HL-60 (cell line): ENCODE measurements around the gene LEMD2.

Experiments used
- DNase-seq, 2 experiments: peaks; one replicate each; pipeline ENCODE4 v3.0.0-alpha.2; 2010 to 2020; ENCODE audit warnings: low read depth in 1 of 2, low spot score in 1 of 2
- H3K27ac ChIP-seq: fragments of 250-450 bp; sonication (Bioruptor Pico); replicated peaks from 2 replicates; pipeline ENCODE4 v1.5.1; 2020; ENCODE audit warnings: mild to moderate bottlenecking, moderate library complexity
- H3K27me3 ChIP-seq: fragments of 250-450 bp; sonication (Bioruptor Pico); 2 replicates; pipeline ENCODE4 v1.5.1; 2021; ENCODE audit warnings: mild to moderate bottlenecking, moderate library complexity; ENCODE audit not compliant: insufficient read depth, poor library complexity, severe bottlenecking
- H3K4me3 ChIP-seq: replicated peaks from 2 replicates; pipeline ENCODE4 v1.5.1; 2011; ENCODE audit warnings: mild to moderate bottlenecking, control low read depth, low read length; ENCODE audit not compliant: insufficient read depth
- GABPA ChIP-seq: IDR thresholded peaks from 2 replicates; pipeline ENCODE4 v1.6.1; 2012; ENCODE audit warnings: low read depth
- POLR2AphosphoS5 ChIP-seq: IDR thresholded peaks from 2 replicates; pipeline ENCODE4 v1.6.1; 2012; ENCODE audit warnings: low read depth
- SPI1 ChIP-seq: IDR thresholded peaks from 2 replicates; pipeline ENCODE4 v1.6.1; 2012; ENCODE audit warnings: low read depth, mild to moderate bottlenecking, borderline replicate concordance
- TF ChIP-seq, protein P1 (sequence below): IDR thresholded peaks from 2 replicates; pipeline ENCODE4 v1.6.1; 2012; ENCODE audit warnings: low read depth; ENCODE audit not compliant: insufficient replicate concordance
- TF ChIP-seq, protein P2 (sequence below): IDR thresholded peaks from one replicate; pipeline ENCODE4 v1.5.1; 2011; ENCODE audit warnings: low read length, control low read depth, inconsistent platforms; ENCODE audit not compliant: insufficient read depth

LEMD2 gene

GRCh38 chr6:33748841-33749240 lies 40.1 kb downstream of the LEMD2 start:
- TF ChIP-seq, protein P1, sequence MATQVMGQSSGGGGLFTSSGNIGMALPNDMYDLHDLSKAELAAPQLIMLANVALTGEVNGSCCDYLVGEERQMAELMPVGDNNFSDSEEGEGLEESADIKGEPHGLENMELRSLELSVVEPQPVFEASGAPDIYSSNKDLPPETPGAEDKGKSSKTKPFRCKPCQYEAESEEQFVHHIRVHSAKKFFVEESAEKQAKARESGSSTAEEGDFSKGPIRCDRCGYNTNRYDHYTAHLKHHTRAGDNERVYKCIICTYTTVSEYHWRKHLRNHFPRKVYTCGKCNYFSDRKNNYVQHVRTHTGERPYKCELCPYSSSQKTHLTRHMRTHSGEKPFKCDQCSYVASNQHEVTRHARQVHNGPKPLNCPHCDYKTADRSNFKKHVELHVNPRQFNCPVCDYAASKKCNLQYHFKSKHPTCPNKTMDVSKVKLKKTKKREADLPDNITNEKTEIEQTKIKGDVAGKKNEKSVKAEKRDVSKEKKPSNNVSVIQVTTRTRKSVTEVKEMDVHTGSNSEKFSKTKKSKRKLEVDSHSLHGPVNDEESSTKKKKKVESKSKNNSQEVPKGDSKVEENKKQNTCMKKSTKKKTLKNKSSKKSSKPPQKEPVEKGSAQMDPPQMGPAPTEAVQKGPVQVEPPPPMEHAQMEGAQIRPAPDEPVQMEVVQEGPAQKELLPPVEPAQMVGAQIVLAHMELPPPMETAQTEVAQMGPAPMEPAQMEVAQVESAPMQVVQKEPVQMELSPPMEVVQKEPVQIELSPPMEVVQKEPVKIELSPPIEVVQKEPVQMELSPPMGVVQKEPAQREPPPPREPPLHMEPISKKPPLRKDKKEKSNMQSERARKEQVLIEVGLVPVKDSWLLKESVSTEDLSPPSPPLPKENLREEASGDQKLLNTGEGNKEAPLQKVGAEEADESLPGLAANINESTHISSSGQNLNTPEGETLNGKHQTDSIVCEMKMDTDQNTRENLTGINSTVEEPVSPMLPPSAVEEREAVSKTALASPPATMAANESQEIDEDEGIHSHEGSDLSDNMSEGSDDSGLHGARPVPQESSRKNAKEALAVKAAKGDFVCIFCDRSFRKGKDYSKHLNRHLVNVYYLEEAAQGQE: no peak
- TF ChIP-seq SPI1: no peak
- TF ChIP-seq POLR2AphosphoS5: no peak
- TF ChIP-seq GABPA: no peak
- TF ChIP-seq, protein P2, sequence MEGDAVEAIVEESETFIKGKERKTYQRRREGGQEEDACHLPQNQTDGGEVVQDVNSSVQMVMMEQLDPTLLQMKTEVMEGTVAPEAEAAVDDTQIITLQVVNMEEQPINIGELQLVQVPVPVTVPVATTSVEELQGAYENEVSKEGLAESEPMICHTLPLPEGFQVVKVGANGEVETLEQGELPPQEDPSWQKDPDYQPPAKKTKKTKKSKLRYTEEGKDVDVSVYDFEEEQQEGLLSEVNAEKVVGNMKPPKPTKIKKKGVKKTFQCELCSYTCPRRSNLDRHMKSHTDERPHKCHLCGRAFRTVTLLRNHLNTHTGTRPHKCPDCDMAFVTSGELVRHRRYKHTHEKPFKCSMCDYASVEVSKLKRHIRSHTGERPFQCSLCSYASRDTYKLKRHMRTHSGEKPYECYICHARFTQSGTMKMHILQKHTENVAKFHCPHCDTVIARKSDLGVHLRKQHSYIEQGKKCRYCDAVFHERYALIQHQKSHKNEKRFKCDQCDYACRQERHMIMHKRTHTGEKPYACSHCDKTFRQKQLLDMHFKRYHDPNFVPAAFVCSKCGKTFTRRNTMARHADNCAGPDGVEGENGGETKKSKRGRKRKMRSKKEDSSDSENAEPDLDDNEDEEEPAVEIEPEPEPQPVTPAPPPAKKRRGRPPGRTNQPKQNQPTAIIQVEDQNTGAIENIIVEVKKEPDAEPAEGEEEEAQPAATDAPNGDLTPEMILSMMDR: no peak

GRCh38 chr6:33747823-33748222 lies 41.1 kb downstream of the LEMD2 start:
- no peak for DNase-seq
- peaks cover 14% of the 10 kb centered on the region for H3K27me3 ChIP-seq
- H3K27ac ChIP-seq: no peak overlapping the region
- no peak overlapping the region for H3K4me3 ChIP-seq
- TF ChIP-seq GABPA (no peak), SPI1 (no peak), POLR2AphosphoS5 (no peak)
- TF ChIP-seq, protein P2: no peak
- TF ChIP-seq, protein P1: no peak

More at GRCh38 chr6:33748841-33749240, 40.1 kb downstream of the LEMD2 start:
- Histone ChIP-seq H3K27me3 (peaks cover 4% of the 10 kb centered on the region), H3K4me3 (no peak overlapping the region), H3K27ac (no peak overlapping the region)
- DNase-seq: no peak

DNA sequence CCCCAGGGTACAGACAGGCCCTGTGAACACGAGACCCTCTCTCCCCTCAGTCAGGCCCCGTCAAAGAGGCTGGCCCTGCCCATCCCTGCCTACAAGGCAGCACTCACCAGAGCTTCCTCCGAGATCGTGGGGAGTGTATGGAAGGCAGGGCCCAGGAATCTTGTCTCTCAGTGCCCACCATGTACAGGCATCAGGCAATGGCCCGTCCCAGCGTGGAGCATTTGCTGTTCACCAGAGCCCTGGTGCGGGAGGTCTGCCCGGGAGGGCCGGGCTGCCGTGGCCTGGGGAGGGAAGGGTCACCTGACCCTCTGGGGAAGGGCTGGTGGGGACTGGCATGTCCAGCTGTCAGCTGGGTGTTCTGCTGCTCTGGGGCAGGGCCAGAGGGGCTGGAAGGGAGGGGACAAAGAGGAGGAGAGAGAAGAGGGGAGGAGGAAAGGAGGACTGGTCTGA lies 42.3 kb downstream of the LEMD2 start, which contains the start of gene IP6K3:
TSS of gene IP6K3 (minus strand) at position 255 of the 450 bp plus-strand sequence. CDS start 11,429 bp downstream, outside the sequence.
- no peak for DNase-seq
- TF ChIP-seq, protein P1: no peak
- TF ChIP-seq, protein P2: no peak
- TF ChIP-seq POLR2AphosphoS5: no peak
- no peak for TF ChIP-seq SPI1
- Histone ChIP-seq H3K27me3 (peaks cover 18% of the 10 kb centered on the region), H3K27ac (no peak within 1 kb of the TSS), H3K4me3 (no peak within 1 kb of the TSS)
